GM12891 (cell line): ENCODE results near the gene ZNF407.

Experiments used
- DNase-seq: peaks from one replicate; pipeline ENCODE4 v3.0.0; 2011; ENCODE audit warnings: low spot score; ENCODE audit not compliant: insufficient read length
- FAIRE-seq: peaks from 2 replicates; lab custom pipeline; 2011; peaks lifted over from hg19 to GRCh38; lab: Jason Lieb, UNC
- PAX5 ChIP-seq: IDR thresholded peaks from 2 replicates; pipeline ENCODE4 v1.6.1; 2011; ENCODE audit warnings: low read length, moderate library complexity, mild to moderate bottlenecking; ENCODE audit not compliant: insufficient read depth, severe bottlenecking
- POLR2A ChIP-seq: IDR thresholded peaks from 2 replicates; pipeline ENCODE4 v1.6.1; 2011; ENCODE audit warnings: low read depth, low read length, control low read depth
- POLR2AphosphoS5 ChIP-seq: IDR thresholded peaks from 2 replicates; pipeline ENCODE4 v1.6.1; 2011; ENCODE audit warnings: low read depth, low read length, control low read depth
- POU2F2 ChIP-seq: IDR thresholded peaks from 2 replicates; pipeline ENCODE4 v1.6.1; 2011; ENCODE audit warnings: low read depth, mild to moderate bottlenecking, control low read depth, low read length, moderate library complexity
- SPI1 ChIP-seq: IDR thresholded peaks from 2 replicates; pipeline ENCODE4 v1.6.1; 2011; ENCODE audit warnings: low read depth, low read length, control low read depth
- TAF1 ChIP-seq: IDR thresholded peaks from 2 replicates; pipeline ENCODE4 v1.6.1; 2011; ENCODE audit warnings: low read depth, low read length, control low read depth

The ZNF407 gene

GRCh38 chr18:74582642-74583041 is 15.0 kb upstream of the ZNF407 start:
- no peak for FAIRE-seq
- DNase-seq, result no peak
- TF ChIP-seq POLR2AphosphoS5 (no peak), SPI1 (no peak), TAF1 (no peak), PAX5 (no peak), POLR2A (no peak)

- no peak for TF ChIP-seq POLR2A
- no peak for TF ChIP-seq POLR2AphosphoS5
- no peak for TF ChIP-seq PAX5
- TF ChIP-seq TAF1, result no peak
- TF ChIP-seq POU2F2, result no peak
- TF ChIP-seq SPI1, result no peak
- DNase-seq (no peak), FAIRE-seq (no peak)
Observed at GRCh38 chr18:74587441-74587840, 10.2 kb upstream of the ZNF407 start.

GRCh38 chr18:74589021-74589420 is 8.6 kb upstream of the ZNF407 start:
- DNase-seq, result no peak
- no peak for TF ChIP-seq SPI1
- TF ChIP-seq POU2F2, result no peak
- TF ChIP-seq PAX5, result no peak
- no peak for TF ChIP-seq POLR2AphosphoS5
- no peak for TF ChIP-seq TAF1
- no peak for FAIRE-seq

- no peak for FAIRE-seq
Observed at GRCh38 chr18:74589811-74590210, 7.9 kb upstream of the ZNF407 start.

GRCh38 chr18:74590671-74591070 is 7.0 kb upstream of the ZNF407 start:
- no peak for FAIRE-seq
- TF ChIP-seq POLR2AphosphoS5, result no peak
- TF ChIP-seq POLR2A, result no peak
- no peak for TF ChIP-seq SPI1
- TF ChIP-seq PAX5, result no peak
- no peak for TF ChIP-seq TAF1
- no peak for TF ChIP-seq POU2F2

More at GRCh38 chr18:74589811-74590210, 7.9 kb upstream of the ZNF407 start:
- DNase-seq, result no peak
- no peak for TF ChIP-seq POLR2AphosphoS5

GRCh38 chr18:74595431-74595830 is 2.2 kb upstream of the ZNF407 start:
- DNase-seq (no peak), FAIRE-seq (no peak)
- TF ChIP-seq POU2F2, result no peak
- TF ChIP-seq POLR2A, result no peak
- TF ChIP-seq POLR2AphosphoS5, result no peak
- no peak for TF ChIP-seq PAX5
- TF ChIP-seq SPI1, result peak; percentile 47; the same call in 1 of the 2 replicates
- no peak for TF ChIP-seq TAF1

More at GRCh38 chr18:74590671-74591070, 7.0 kb upstream of the ZNF407 start:
- no peak for DNase-seq

GRCh38 chr18:74597034-74597661 is 522 bp upstream of the ZNF407 start:
- DNase-seq (peak; percentile 30), FAIRE-seq (no peak)
- TF ChIP-seq TAF1 (no peak), POLR2AphosphoS5 (peak; percentile 29; the same call in 1 of the 2 replicates), PAX5 (no peak), POLR2A (peak; percentile 41; the same call in 1 of the 2 replicates), POU2F2 (peak; percentile 55; the same call in 1 of the 2 replicates)

- FAIRE-seq, result no peak
- DNase-seq, result peak; percentile 60
- TF ChIP-seq PAX5 (peak; percentile 32), POLR2AphosphoS5 (no peak; the same call in 1 of the 2 replicates), POLR2A (peak; percentile 17; the same call in 1 of the 2 replicates)
Observed at GRCh38 chr18:74598350-74599001, 806 bp downstream of the ZNF407 start.

- DNase-seq, result no peak
- FAIRE-seq, result no peak
- TF ChIP-seq TAF1 (no peak), POLR2AphosphoS5 (no peak), POLR2A (no peak), POU2F2 (no peak), PAX5 (no peak), SPI1 (no peak)
Observed at GRCh38 chr18:74604361-74604760, 6.7 kb downstream of the ZNF407 start.

- TF ChIP-seq TAF1 (no peak), POLR2AphosphoS5 (no peak), POU2F2 (no peak), PAX5 (no peak), POLR2A (no peak), SPI1 (no peak)
- FAIRE-seq, result no peak
- no peak for DNase-seq
Observed at GRCh38 chr18:74604774-74605173, 7.1 kb downstream of the ZNF407 start.
